GM18508 (cell line): ENCODE data around the gene SLC34A3.

Experiments used
- ATAC-seq: cut with Tn5 transposase; IDR thresholded peaks from one replicate; pipeline ENCODE4 v1.9.1; 2021; ENCODE audit warnings: moderate number of reproducible peaks; ENCODE audit not compliant: insufficient read depth, unreplicated experiment

The SLC34A3 gene

DNA sequence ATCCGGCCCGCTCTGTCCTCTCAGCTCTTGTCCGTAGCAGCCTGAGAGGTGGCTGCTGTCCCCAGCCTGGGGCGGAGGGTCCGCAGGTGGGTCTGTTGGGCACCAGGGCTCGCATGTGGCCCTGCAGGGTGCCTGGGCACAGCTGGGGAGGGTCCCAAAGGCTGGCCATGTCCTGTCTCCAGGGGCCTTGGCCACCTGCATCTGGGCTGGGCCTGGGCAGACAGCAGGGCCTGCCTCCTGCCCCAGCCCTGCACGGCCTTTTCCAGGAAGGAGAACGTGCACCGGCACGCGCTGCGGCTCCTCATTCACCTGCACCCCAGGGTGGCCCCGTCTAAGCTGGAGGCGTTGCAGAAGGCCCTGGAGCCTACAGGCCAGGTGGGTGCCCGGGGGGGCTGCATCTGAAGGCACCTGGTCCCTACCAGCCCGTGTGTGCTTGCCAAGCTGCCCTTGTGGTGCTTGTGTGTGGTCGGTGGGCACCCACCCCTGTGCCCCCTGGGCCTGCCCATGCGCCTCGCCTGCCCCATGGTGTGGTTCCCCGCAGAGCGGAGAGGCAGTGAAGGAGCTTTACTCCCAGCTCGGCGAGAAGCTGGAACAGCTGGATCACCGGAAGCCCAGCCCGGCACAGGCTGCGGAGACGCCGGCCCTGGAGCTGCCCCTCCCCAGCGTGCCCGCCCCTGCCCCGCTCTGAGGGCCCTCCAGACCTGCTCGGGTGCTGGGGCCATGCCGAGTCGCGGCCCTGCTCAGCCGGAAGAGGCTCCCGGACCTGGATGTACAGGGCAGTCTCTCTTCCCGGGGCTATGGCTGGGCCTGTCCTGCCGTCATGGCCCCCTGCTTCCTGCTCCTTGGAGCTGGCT lies 41.8 kb downstream of the SLC34A3 start:
- no peak for ATAC-seq

DNA sequence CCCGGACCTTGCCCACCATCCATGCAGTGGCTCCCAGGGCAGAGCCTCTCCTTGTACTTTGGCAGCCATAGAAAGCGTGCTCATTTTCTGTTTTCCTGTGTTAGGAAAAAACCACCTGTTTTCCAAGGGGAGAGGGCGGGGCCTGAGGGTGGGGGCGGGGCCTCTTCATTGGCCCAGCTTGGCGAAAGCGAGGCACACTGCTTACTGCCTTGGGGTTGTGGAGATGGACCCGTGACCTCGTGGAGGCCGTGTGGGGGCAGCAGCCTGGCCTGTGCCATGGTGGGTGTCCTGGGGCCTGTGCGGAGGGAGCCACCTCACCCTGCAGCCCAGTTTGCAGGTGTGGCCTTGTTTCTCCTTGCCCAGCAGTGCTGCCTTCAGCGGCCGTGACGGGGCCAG lies 42.4 kb downstream of the SLC34A3 start:
- no peak for ATAC-seq

DNA sequence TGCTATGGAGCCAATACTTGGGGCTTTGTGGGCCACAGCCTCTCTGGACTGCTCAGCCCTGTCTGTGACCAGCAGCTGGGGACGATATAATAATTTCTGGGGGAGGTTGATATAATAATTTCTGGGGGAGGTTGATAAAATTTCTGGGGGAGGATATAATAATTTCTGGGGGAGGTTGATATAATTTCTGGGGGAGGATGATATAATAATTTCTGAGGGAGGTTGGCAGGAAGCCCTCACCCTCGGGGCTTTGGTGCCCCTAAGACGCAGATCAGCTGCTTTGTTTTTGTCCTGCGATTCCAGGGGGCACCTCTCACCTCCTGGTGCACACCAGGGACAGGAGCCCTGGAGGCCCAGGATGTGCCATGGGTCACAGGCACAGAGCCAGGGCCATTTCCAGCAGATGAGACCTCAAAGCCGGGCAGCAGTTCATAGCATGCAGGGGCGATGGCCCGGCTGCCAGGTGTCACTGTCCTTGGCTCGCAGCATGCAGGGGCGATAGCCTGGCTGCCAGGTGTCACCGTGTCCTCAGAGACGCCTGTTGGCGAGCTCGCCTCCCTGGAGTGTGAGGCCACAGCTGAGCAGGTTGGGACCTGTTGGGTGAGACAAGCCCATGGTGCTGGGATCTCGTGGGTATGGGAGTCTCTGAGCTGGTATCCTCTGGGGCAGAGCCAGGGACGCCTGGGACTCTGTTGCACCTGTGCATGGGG lies 43.1 kb downstream of the SLC34A3 start:
- ATAC-seq, result no peak

DNA sequence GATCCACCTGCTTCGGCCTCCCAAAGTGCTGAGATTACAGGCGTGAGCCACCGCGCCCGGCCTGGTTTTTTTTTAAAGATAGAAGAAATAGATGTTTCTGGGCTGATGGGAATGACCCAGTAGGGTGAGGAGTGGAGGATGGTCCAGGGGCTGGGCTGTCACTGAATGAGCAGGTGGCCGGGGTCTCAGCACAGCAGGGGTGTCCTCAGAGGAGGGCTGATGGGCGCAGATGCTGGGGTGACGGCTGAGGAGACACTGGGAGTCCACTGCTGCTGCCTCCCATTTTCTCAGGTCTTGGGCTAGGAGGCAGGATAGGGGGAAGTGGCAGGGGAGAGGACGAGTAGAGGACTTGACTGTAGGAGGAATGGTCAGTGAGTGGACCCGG lies 44.5 kb downstream of the SLC34A3 start:
- no peak for ATAC-seq

DNA sequence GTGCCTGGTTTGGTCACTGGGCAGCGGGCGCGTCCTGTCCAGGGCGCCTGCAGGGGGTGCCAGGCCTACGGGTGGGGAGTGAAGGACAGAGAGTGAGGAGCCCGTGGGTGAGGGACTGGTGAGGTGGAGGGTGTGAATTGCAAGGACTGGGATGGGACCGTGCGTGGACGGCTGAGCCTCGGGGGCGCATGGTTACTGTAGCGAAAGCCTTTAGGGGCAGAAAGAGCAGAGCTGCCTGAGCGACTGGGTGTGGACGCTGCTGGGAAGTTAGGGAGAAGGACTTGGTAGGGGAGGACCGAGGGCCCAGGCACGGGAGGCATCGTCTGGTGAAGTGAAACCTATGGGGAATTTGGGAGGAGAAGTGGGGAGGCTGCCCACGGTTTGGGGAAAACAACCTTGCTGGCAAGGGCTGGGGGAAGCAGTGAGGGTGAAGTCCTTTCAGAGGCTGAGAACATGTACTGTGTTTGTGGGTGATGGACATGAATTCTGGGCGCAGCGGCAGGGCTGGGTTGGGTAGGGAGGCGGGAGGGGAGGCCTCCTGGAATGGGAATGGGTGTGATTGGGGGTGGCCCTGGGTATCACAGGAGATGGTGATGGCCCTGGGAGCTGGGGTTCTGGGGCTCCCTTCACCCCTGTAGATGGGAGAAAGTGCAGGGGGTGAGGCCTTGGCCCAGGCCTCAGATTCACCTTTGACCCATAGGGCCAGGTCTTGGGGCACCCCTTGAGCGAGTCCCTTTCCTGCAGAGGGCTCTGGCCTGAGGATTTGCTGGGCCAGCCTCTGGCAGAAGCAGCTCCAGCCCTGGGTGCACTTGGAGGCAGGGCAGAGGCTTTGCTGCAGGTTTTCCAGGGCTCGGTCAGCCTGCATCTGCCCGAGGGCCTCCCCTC lies 45.1 kb downstream of the SLC34A3 start:
- no peak for ATAC-seq

DNA sequence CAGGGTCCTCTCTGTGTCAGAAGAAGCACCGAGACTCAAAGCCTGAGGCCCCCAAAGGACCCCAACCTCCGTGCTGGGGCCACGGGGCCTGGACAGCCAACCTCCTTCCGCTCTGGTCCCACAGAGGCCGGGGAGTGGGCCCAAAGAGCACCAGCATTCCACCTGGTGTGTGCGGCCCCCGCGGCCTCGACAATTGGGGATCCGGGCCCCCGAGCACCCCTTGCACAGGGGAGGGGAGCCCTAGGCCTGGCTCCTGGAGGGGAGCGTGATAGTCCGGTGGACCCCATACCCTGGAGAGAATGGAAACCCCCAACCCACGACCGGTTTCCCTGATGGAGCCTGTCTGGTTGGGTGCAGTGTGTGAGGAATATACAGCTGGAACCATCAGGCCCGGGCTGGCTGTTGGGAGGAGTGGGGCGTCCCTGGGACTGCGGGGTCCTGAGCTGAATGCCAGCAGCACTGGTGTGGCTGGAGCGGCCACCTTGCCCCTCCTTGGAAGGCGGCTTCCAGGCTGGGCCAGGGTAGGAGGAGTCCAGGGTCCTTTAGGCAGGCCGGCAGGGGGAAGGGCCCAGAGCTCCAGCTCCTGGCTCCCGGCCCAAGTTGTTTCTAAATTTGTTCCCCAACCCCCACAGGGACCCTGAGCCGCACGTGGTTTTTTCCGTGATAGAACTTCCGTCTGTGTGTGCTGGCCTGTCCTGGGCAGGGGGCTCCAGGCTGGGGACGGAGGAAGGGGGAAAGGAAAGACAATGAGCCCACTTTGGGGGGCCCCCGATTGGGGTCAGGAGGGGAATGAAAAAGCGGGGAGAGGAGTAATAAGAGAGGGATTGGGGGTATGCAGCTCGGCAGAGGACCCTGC lies 46.0 kb downstream of the SLC34A3 start:
- no peak for ATAC-seq

DNA sequence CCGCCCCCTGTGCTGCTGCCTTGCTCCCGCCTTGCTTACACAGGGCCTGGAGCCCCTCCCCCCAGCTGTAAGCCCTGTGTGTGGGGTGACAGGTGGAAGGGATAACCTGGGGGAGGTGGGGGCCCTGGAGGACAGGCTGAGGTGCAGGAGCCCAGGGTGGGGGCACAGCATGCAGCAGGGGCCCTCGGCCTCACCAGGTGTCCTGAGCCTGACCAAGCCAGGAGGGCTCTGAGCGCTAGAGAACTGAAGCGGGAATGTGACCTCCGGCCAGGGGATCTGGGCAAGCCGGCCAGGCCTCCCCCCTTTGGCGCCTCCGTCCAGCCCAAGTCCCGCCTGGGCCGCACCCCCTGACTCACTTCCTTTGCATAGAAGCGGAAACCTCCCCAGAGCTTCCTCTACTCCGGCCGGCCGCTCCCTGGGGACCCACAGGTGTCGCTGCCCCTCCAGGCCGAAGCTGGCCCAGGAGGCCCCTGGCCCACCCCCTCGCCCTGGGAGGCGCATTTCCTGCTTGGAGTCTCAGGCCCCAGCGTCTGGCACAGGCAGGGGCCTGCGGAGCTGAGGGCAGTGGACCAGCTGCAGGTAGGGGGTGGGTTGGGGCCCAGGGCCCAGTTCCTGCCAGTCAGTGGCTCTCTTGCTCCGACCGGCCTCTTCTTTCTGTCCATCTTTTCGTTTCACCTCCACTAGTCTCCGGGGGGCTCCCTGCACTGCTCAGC lies 46.8 kb downstream of the SLC34A3 start, which contains the start of gene TOR4A:
Gene TOR4A (plus strand): TSS at position 398 of the 713 bp plus-strand sequence. CDS start 964 bp downstream, outside the sequence.
- ATAC-seq, result no peak

DNA sequence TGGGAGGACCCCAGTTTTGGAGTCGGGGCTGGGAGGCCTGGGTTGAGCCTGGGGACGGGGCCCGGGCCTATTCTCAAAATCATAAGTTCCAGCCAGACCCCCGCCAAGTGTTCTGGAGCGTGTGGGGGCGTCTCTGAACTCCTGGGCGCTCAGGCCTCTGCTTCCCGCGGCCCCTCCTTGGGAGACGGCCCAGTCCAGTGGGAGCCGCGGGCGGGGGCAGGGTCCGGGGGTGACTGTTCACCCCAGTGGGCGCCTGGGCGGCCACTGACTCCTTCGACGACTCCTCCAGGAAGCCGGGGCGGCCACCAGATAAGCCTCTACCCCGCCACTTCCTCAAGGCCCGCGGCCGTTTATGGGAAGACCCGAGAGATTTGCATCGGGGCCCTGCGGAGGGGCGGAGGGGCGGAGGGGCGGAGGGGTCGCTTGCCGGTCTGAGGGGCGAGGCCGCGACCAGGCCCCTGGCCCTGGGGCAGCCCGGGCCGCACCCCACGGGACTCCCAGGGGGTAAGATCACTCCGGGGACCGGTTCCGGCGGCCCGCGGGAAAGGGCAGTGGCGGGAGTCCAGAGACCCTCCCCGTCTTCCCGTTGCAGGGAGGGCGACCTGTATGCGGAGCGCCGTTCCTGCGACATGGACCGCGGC lies 47.5 kb downstream of the SLC34A3 start:
- no peak for ATAC-seq

DNA sequence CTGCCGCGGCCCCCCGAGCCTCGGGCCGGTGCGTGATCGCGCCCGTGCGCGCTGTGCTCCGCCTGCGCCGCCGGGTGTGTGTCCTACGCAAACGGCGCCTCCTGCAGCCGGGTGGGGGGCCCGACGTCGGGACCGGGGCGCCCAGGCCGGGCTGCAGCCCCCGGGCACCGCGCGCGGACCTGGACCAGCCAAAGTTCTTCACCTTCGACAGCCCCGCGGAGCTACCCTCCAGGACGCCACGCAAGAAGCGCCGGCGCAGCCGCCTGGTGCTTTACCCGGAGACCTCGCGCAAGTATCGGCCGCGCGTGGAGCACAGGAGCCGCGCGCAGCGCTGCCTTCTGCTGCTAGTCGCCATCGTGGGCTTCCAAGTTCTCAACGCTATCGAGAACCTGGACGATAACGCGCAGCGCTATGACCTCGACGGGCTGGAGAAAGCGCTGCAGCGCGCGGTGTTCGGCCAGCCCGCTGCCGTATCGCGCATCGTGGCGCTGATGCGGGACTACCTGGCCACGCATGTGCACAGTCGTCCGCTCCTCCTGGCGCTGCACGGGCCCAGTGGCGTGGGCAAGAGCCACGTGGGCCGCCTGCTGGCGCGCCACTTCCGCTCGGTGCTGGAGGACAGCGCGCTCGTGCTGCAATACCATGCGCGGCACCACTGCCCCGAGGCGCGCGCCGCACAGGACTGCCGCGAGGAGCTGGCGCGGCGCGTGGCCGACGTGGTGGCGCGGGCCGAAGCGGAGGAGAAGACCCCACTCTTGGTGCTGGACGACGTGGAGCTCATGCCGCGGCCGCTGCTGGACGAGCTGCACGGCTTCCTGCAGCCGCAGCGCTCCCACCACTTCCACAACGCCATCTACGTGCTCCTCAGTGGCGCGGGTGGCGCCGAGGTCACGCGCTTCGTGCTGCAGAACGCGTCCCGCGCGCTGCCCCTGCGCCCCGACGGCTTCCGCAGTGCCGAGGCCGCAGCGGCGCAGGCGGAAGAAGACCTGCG lies 48.3 kb downstream of the SLC34A3 start:
- no peak for ATAC-seq

DNA sequence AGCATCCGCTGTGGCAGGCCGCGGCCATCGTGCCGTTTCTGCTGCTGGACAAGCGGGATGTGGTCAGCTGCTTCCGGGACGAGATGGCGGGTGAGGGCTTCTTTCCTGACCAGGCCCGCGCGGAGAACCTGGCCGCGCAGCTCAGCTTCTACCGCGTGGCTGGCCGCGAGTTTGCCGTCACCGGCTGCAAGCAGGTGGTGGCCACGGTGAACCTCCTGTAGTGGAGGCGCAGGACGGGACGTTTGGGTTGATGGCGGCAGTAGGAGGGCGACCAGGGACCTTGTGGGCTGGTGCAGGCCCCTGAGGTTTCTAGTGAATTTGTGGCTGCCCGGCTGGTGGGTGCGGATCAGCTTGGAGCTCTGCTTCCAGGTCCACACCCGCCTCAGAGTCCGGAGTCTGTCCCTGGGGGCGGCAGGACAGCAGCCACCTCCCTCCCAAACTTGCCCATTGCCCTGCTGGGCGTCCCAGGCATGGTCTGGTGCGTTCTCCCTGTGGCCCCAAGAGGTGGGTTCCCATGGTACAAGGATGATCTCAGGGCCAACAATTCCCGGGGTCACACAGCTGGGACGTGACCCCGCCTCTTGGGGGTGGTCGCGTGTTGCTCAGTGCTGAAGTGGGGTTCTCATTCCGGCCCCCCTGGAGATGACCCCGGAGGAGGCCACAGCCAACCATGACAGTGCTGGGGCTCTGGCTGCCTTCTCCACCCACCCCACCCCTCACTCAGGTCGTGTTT lies 49.2 kb downstream of the SLC34A3 start:
- ATAC-seq, result no peak

DNA sequence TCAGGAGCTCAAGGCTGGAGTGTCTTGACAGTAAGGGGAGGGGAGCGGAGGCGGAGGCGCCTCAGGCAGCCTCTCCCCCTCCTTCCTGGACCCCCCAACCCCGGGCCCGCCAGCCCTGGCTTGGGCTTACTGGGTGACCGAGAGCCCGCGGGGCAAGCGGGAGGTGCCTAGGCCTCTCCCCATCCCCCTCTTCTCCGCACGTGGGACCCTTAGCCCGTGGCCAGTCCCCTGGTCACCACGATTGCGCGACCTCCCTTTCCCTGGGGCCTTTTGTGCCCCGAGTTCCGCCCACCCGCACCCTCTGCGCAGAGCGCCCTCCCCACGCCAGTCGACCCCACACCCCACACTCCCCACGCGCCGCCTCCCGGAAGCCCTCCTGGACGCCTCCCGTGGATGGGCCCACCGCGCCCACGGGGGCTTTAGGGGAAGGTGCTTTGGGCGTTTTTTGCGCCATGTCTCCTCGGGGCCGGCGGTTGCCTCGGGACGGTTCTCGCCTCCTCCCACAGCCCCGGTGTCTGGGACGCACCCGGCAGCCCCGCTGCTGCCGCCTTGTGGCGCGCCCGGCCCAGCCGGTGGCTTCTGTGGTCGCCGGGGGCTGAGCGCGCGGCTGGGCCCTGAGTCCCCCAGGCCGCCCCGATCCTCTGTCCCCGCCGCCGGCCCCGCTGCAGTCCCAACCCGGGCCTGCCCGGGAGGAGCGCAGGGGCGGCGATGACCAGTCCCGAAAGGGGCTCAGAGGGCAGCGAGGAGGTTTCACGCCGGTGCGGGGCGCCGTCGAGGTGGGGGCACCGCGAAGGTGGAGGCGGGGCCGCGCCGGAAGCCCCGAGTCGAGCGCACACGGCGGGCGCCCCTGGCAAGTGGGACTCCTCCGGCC lies 50.0 kb downstream of the SLC34A3 start:
- no peak for ATAC-seq

DNA sequence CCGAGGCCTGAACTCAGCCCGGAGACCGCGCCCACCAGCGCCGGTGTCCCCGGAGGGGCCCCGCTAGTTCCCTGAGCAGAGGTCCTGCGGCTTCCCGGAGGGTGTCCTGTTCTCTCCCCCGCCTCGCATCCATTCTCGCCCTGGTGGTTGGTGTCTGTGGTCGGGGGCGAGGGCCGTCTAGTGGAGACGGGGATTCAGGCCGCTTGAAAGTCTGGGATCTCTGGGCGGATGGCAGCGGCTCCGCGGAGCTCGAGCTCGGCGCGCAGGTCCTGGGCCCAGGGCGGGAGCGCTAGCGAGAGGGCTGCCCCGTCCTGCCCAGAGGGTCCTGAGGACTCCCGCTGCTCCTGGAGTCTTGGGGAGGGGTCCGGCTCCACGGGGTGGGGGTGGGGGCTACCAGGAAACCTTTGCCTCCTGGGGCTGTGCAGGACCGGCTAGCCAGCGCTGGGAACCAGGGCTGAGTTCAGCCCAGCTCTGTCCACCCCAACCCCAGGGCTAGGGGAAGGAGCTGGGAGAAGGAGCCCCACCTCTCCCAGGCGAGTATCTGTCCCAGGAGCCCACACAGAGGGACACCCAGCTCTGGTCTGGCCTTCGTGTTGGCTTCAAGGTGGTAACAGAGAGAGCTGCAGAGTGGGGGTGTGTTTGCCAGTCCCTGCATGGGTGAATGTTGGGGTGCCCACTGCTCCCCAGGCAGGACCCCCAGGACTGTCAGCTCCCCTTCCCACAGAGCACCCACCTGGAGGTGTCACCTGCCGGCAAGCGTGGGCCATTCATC lies 50.8 kb downstream of the SLC34A3 start:
- ATAC-seq, result no peak
